Esophagus muscularis mucosa (tissue), 4 donors: ENCODE measurements around the gene WNT16. TPM values are rescaled to one million over a fixed set of nuclear protein-coding genes. Genes with fewer than 3 reads are reported as not detected.

ENCODE experiments used
- DNase-seq: peaks from one replicate; pipeline ENCODE4 v3.0.0-alpha.2; 2017; ENCODE audit errors: extremely low spot score
- H3K27ac ChIP-seq, 4 donors: fragments of 200-600 bp; sonication (generic); replicated peaks in 1 of 4; 1 replicate in 3 of 4; 2 replicates in 1 of 4; pipeline ENCODE4 v1.5.1; 2016 to 2019; ENCODE audit warnings: mild to moderate bottlenecking in 1 of 4
- H3K27me3 ChIP-seq, 4 donors: fragments of 200-600 bp; sonication (generic); one replicate each; pipeline versions ENCODE4 v1.5.1 to v1.6.0; 2016 to 2019
- H3K36me3 ChIP-seq, 4 donors: fragments of 200-600 bp; sonication (generic); one replicate each; pipeline ENCODE4 v1.5.1; 2016 to 2019
- H3K4me1 ChIP-seq, 4 donors: fragments of 200-600 bp; sonication (generic); one replicate each; pipeline ENCODE4 v1.5.1; 2016 to 2019
- H3K4me3 ChIP-seq, 4 donors: fragments of 200-600 bp; sonication (generic); 1 replicate in 2 of 4; 2 replicates in 2 of 4; pipeline ENCODE4 v1.5.1; 2016 to 2019; ENCODE audit warnings: mild to moderate bottlenecking in 4 of 4, moderate library complexity in 1 of 4
- H3K9me3 ChIP-seq, 4 donors: fragments of 200-600 bp; sonication (generic); 1 replicate in 3 of 4; 2 replicates in 1 of 4; pipeline ENCODE4 v1.5.1; 2016 to 2019
- CTCF ChIP-seq, 3 experiments: fragments of 200-600 bp in 2 of 3; fragments of 450-650 bp in 1 of 3; sonication (generic) in 2 of 3; IDR thresholded peaks; one replicate each; pipeline ENCODE4 v1.5.1; 2017 to 2019; ENCODE audit warnings: antibody characterized with exemption in 3 of 3, mild to moderate bottlenecking in 2 of 3, moderate library complexity in 1 of 3
- EP300 ChIP-seq: sonication (generic); formaldehyde crosslinking; IDR thresholded peaks from one replicate; pipeline ENCODE4 v1.6.1; 2017; ENCODE audit warnings: antibody characterized with exemption
- POLR2A ChIP-seq: fragments of 450-650 bp; IDR thresholded peaks from one replicate; pipeline ENCODE4 v1.6.1; 2017; ENCODE audit warnings: antibody characterized with exemption, moderate library complexity, mild to moderate bottlenecking, low read depth
- POLR2AphosphoS5 ChIP-seq, 2 donors: sonication (generic); formaldehyde crosslinking; IDR thresholded peaks; one replicate each; pipeline ENCODE4 v1.6.1; 2017; ENCODE audit warnings: antibody characterized with exemption in 2 of 2
- WGBS: methylation state at CpG from one replicate; pipeline ENCODE4 v1.1.5; 2018; 5-methylcytosine and 5-hydroxymethylcytosine counted together
- intact Hi-C: fragments of 100-400 bp; cut with DNase I; formaldehyde crosslinking; loops from one replicate; pipeline ENCODE4 v1.15.1; 2023
- total RNA-seq, 4 donors: library from RNA; depleted of rRNA; stranded (reverse); fragments of >200 nt; gene quantifications; one replicate each; pipeline versions ENCODE4 v1.1.0 to v1.2.1, GENCODE V29; 2016

WNT16 gene
- total RNA-seq, 4 donors from 2014 or later = 0.23 to 0.91 (median 0.33) TPM; not detected in 1

GRCh38 chr7:121337398-121337797, 8.6 kb downstream of the WNT16 start:
- H3K4me1 ChIP-seq = no peaks in the 10 kb centered on the region

GRCh38 chr7:121339082-121339481, 10.3 kb downstream of the WNT16 start:
- Histone ChIP-seq H3K4me1 (no peaks in the 10 kb centered on the region), H3K27me3 (peaks cover 0 to 13% (median 0%) of the 10 kb centered on the region in 4 donors), H3K27ac (no peak overlapping the region), H3K9me3 (no peaks in the 10 kb centered on the region), H3K4me3 (no peak overlapping the region), H3K36me3 (no peaks in the 10 kb centered on the region)
- WGBS = 80% methylated on average over 5 of the region's 5 CpGs
- TF ChIP-seq POLR2A (no peak), EP300 (no peak), CTCF (IDR thresholded peaks at IDR 0.05) (no peak), POLR2AphosphoS5 (IDR thresholded peaks at IDR 0.05) (no peak)
- intact Hi-C loops = no loop called here
- DNase-seq = no peak

More at GRCh38 chr7:121337398-121337797, 8.6 kb downstream of the WNT16 start:
- intact Hi-C loops = no loop called here
- no peak for DNase-seq
- Histone ChIP-seq H3K4me3 (no peak overlapping the region), H3K27me3 (peaks cover 0 to 26% (median 0%) of the 10 kb centered on the region in 4 donors), H3K36me3 (no peaks in the 10 kb centered on the region), H3K27ac (no peak overlapping the region), H3K9me3 (no peaks in the 10 kb centered on the region)
- TF ChIP-seq CTCF (IDR thresholded peaks at IDR 0.05) (no peak), POLR2A (no peak), POLR2AphosphoS5 (IDR thresholded peaks at IDR 0.05) (no peak), EP300 (no peak)
- WGBS = 31% methylated on average over 3 of the region's 3 CpGs

DNA sequence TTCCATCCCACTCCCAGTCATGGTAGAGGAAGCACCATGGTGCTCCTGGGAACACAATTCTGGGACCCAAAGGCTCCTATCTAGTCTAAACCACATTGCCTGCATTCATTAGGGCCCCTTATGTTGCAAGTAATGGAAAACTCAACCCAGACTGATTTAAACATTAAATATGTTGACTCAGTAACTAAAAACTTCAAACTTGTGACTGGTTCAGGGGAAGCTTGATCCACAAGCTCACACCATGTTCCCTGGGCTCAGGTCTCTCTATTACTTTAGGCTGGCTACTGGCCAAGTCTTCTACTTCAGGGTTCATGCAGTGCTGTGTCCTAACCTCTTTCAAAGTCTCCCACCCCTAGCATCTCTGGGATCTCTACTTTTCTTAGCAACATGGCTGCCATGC, 13.1 kb downstream of the WNT16 start:
- no peak for DNase-seq
- H3K36me3 ChIP-seq = peaks cover 0 to 6% (median 4%) of the 10 kb centered on the region in 4 donors
- H3K9me3 ChIP-seq = no peaks in the 10 kb centered on the region
- H3K27me3 ChIP-seq = no peaks in the 10 kb centered on the region
- no peak overlapping the region for H3K4me3 ChIP-seq
- H3K4me1 ChIP-seq = no peaks in the 10 kb centered on the region
- TF ChIP-seq POLR2AphosphoS5 (IDR thresholded peaks at IDR 0.05) (no peak), EP300 (no peak), POLR2A (no peak), CTCF (IDR thresholded peaks at IDR 0.05) (no peak)
- no peak overlapping the region for H3K27ac ChIP-seq
- intact Hi-C loops = no loop called here

DNA sequence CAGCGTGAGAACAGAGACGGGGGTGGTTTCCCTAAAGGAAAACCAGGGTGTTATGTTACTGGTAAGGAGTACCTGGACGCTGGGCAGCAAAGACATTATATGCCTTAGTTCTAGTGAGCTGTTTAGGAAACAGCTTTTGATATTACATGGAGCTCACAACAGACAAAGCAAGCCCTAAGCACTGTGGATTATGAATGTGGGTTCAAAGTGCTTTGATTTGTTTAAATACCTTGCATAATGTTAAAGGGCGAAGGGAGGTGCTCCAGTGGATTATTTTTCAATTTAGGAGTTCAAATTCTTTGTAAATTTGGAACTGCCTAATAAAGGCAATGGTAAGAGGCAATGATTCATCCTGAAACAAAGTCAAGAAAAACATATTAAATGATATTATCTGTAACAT, 13.8 kb downstream of the WNT16 start:
- Histone ChIP-seq H3K9me3 (no peaks in the 10 kb centered on the region), H3K4me1 (no peaks in the 10 kb centered on the region), H3K4me3 (no peak overlapping the region), H3K36me3 (peaks cover 0 to 12% (median 9%) of the 10 kb centered on the region in 4 donors), H3K27ac (no peak overlapping the region), H3K27me3 (no peaks in the 10 kb centered on the region)
- DNase-seq = no peak
- 91% methylated on average over 4 of the region's 4 CpGs for WGBS
- intact Hi-C loops = no loop called here
- TF ChIP-seq POLR2AphosphoS5 (IDR thresholded peaks at IDR 0.05) (no peak), EP300 (no peak), POLR2A (no peak), CTCF (IDR thresholded peaks at IDR 0.05) (no peak)

- H3K27ac ChIP-seq = no peak overlapping the region
- H3K9me3 ChIP-seq = no peaks in the 10 kb centered on the region
- DNase-seq = no peak
- H3K4me3 ChIP-seq = no peak overlapping the region
- H3K36me3 ChIP-seq = peaks cover 0 to 12% (median 9%) of the 10 kb centered on the region in 4 donors
- no peaks in the 10 kb centered on the region for H3K27me3 ChIP-seq
- no peak for TF ChIP-seq EP300
- no peak for TF ChIP-seq POLR2A
- no peak for TF ChIP-seq POLR2AphosphoS5 (IDR thresholded peaks at IDR 0.05)
- TF ChIP-seq CTCF (IDR thresholded peaks at IDR 0.05) = no peak
- no peaks in the 10 kb centered on the region for H3K4me1 ChIP-seq
- WGBS = 60% methylated on average over 3 of the region's 3 CpGs
- intact Hi-C loops = no loop called here
Measured at GRCh38 chr7:121343302-121343701, 14.5 kb downstream of the WNT16 start.
